NCI-H82 (cell line): Measurements from ENCODE around the gene FARP1.
A peak's percentile ranks its signal among the peaks of the same experiment; 100 is the strongest.

Experiments
- DNase-seq: peaks from one replicate; lab custom pipeline; 2025; lab: John Stamatoyannopoulos, UW

Gene FARP1

GRCh38 chr13:98335721-98336120 is 192.8 kb downstream of the FARP1 start:
- DNase-seq, result no peak

GRCh38 chr13:98338310-98338709 is 195.4 kb downstream of the FARP1 start:
- no peak for DNase-seq

- DNase-seq, result no peak
Observed at GRCh38 chr13:98339684-98340425, 197.0 kb downstream of the FARP1 start.

- no peak for DNase-seq
Observed at GRCh38 chr13:98342953-98343352, 200.1 kb downstream of the FARP1 start.

- DNase-seq, result no peak
Observed at GRCh38 chr13:98343461-98343860, 200.6 kb downstream of the FARP1 start.

- no peak for DNase-seq
Observed at GRCh38 chr13:98344392-98344791, 201.5 kb downstream of the FARP1 start.

- peak; percentile 25 for DNase-seq
Observed at GRCh38 chr13:98345107-98345935, 202.4 kb downstream of the FARP1 start.

GRCh38 chr13:98346904-98347636 is 204.2 kb downstream of the FARP1 start:
- no peak for DNase-seq

- no peak for DNase-seq
Observed at GRCh38 chr13:98347756-98348155, 204.9 kb downstream of the FARP1 start.

GRCh38 chr13:98348466-98349200 is 205.7 kb downstream of the FARP1 start:
- DNase-seq, result no peak

- DNase-seq, result peak; percentile 62
Observed at GRCh38 chr13:98349731-98350305, 206.9 kb downstream of the FARP1 start.

GRCh38 chr13:98350746-98351330 is 207.9 kb downstream of the FARP1 start:
- DNase-seq, result no peak

GRCh38 chr13:98351636-98352035 is 208.7 kb downstream of the FARP1 start:
- DNase-seq, result no peak

- DNase-seq, result no peak
Observed at GRCh38 chr13:98352226-98352625, 209.3 kb downstream of the FARP1 start.

- no peak for DNase-seq
Observed at GRCh38 chr13:98353750-98354149, 210.9 kb downstream of the FARP1 start.

- no peak for DNase-seq
Observed at GRCh38 chr13:98358937-98359336, 216.0 kb downstream of the FARP1 start.

- no peak for DNase-seq
Observed at GRCh38 chr13:98360545-98360944, 217.7 kb downstream of the FARP1 start.

GRCh38 chr13:98363326-98363725 is 220.4 kb downstream of the FARP1 start:
- no peak for DNase-seq

GRCh38 chr13:98364179-98364578 is 221.3 kb downstream of the FARP1 start:
- DNase-seq, result no peak

GRCh38 chr13:98364647-98365046 is 221.8 kb downstream of the FARP1 start:
- DNase-seq, result no peak

GRCh38 chr13:98365302-98365701 is 222.4 kb downstream of the FARP1 start:
- DNase-seq, result no peak
